LNCaP clone FGC (cell line): ENCODE measurements around the gene TNS3.

Source experiments
- DNase-seq: peaks from one replicate; pipeline ENCODE4 v3.0.0-alpha.2; 2011; ENCODE audit warnings: low read depth
- H3K4me3 ChIP-seq: 2 replicates; pipeline ENCODE4 v1.5.1; 2011; ENCODE audit warnings: mild to moderate bottlenecking, low read depth, low read length, control low read depth
- CTCF ChIP-seq: IDR thresholded peaks from 2 replicates; pipeline ENCODE4 v1.5.1; 2012; ENCODE audit warnings: mild to moderate bottlenecking; ENCODE audit not compliant: control insufficient read depth, insufficient read depth; ENCODE audit errors: extremely low read depth

Gene TNS3

GRCh38 chr7:47366211-47366610 lies 215.7 kb downstream of the TNS3 start:
- no peak overlapping the region for H3K4me3 ChIP-seq
- no peak for DNase-seq
- no peak for TF ChIP-seq CTCF

DNA sequence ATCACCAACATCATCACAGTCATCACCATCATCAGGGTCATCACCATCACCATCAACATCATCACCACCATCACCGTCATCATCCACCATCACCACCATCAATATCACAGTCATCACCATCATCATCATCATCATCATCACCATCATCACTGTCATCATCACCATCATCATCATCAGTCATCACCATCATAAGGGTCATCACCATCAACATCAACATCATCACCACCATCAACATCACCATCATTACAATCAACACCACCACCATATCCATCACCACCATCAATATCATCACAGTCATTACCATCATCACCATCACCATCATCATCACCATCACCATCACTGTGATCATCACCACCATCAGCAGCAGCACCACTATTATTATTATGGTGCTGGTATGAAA lies 218.9 kb downstream of the TNS3 start:
- no peak for DNase-seq
- TF ChIP-seq CTCF = no peak
- no peak overlapping the region for H3K4me3 ChIP-seq

DNA sequence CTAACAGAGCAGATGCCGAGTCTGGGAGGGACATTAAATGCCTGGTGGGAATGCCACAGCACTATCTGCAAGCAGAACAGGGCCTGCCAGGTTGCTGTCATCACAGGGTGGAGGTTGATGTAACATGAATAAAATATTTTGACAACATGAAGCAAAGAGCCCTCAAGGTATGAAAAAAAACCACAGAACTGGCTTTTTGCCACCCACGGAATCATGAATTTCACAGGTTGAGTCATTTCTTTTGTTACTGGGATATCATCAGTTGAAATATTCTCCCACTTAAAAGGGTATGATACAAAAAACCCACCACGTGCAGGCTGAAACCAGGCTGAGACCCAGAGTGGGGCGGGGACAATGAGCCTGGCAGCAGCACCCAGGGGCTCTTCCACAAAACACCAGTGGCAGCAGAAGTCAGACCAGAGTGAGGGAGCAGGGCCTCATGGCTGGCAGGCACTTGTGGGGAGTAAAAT lies 220.1 kb downstream of the TNS3 start:
- no peak for DNase-seq
- H3K4me3 ChIP-seq = no peak overlapping the region
- no peak for TF ChIP-seq CTCF

GRCh38 chr7:47361236-47361635 lies 220.7 kb downstream of the TNS3 start:
- DNase-seq = no peak
- no peak overlapping the region for H3K4me3 ChIP-seq
- TF ChIP-seq CTCF = no peak

DNA sequence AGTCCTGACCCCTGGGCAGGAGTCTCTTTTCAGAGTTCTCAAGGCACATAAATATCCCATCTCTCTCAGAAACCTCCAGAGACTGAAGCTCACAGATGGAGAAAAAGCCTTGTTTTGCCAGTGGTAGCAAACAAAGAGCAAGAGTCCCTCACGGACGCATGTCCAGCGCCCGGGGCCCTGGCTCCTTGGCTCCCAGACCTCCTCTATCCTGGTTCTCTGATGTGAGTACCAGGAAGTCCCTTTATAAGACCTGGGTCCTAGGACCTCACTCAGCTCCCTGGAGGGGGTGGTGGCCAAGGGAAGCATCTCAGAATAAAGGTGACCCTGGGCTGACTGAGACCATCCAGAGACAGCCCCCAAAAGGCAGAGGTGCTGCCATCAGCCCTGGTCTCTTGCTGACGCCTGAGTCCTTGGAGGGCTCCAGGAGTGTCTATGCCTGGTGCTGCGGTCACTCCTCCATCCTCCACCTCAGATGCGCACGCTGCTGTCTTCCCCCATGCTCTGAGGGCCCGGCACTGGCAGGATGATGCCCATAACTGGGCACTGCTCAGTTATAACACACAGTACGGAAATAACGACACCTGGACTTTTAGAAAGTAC lies 221.5 kb downstream of the TNS3 start:
- no peak overlapping the region for H3K4me3 ChIP-seq
- no peak for DNase-seq
- no peak for TF ChIP-seq CTCF

GRCh38 chr7:47358944-47359588 lies 222.8 kb downstream of the TNS3 start:
- no peak overlapping the region for H3K4me3 ChIP-seq
- TF ChIP-seq CTCF = no peak
- no peak for DNase-seq

DNA sequence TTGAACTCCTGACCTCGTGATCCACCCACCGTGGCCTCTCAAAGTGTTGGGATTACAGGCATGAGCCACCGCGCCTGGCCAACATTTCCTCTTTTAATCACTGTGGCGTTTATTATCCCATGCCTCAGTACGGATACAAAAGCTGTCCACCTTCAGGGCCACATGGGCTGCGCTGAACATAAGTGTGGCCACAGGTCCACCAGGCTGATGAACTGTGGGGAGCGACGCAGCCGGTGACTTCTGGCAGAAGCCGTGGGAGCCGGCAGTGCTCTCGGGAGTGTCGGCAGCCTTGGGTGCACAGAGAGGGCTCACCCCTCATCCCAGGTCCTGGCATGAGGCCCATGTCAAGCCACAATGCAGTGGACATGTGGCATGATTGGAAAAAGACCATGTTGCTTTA lies 223.6 kb downstream of the TNS3 start:
- H3K4me3 ChIP-seq = no peak overlapping the region
- no peak for TF ChIP-seq CTCF
- no peak for DNase-seq
